ENCODE measurements around the gene KRTAP29-1. TPM values are rescaled to one million over a fixed set of nuclear protein-coding genes. Genes with fewer than 3 reads are reported as not detected.

KRTAP29-1 gene
- total RNA-seq, 1 experiment from 2014 or later: not detected

- H3K9me3 ChIP-seq (ENCODE audit: low read depth, low read length, poor library complexity, severe bottlenecking): no peaks in the 10 kb centered on the region
- H3K27me3 ChIP-seq (replicated peaks; ENCODE audit: insufficient read depth, low read depth, low read length, poor library complexity): no peaks in the 10 kb centered on the region
- ChIA-PET POLR2A (ENCODE audit: low non-redundant PET) (no interaction called here), CTCF (no interaction called here)
- H3K36me3 ChIP-seq (ENCODE audit: insufficient read depth, low read length, poor library complexity, severe bottlenecking): no peaks in the 10 kb centered on the region
- TF ChIP-seq, protein P1, sequence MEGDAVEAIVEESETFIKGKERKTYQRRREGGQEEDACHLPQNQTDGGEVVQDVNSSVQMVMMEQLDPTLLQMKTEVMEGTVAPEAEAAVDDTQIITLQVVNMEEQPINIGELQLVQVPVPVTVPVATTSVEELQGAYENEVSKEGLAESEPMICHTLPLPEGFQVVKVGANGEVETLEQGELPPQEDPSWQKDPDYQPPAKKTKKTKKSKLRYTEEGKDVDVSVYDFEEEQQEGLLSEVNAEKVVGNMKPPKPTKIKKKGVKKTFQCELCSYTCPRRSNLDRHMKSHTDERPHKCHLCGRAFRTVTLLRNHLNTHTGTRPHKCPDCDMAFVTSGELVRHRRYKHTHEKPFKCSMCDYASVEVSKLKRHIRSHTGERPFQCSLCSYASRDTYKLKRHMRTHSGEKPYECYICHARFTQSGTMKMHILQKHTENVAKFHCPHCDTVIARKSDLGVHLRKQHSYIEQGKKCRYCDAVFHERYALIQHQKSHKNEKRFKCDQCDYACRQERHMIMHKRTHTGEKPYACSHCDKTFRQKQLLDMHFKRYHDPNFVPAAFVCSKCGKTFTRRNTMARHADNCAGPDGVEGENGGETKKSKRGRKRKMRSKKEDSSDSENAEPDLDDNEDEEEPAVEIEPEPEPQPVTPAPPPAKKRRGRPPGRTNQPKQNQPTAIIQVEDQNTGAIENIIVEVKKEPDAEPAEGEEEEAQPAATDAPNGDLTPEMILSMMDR (conservative IDR thresholded peaks at IDR 0.05; ENCODE audit: low read depth, low read length): no peak
- TF ChIP-seq EZH2 (IDR thresholded peaks at IDR 0.05; ENCODE audit: borderline replicate concordance, low read depth, low read length, poor library complexity, severe bottlenecking): no peak
- H3K4me3 ChIP-seq (ENCODE audit: low read depth, low read length, poor library complexity, severe bottlenecking): no peak overlapping the region
- no TSS peak for BruUV-seq (replicated peaks)
- DNase-seq (ENCODE audit: low spot score): no peak
- no peak overlapping the region for H3K27ac ChIP-seq (ENCODE audit: low read depth, low read length, poor library complexity, severe bottlenecking)
- H3K4me1 ChIP-seq (ENCODE audit: insufficient read depth, low read length, poor library complexity, severe bottlenecking): no peaks in the 10 kb centered on the region
- intact Hi-C loops (cut with micrococcal nuclease; ENCODE audit: unreplicated experiment): loop anchor here (2.0 to 5.0 kb wide), 3 partner anchors 178 to 468 kb away; partner anchors contain the start of gene KRTAP4-5
Observed at GRCh38 chr17:41325611-41326010, 23.0 kb upstream of the KRTAP29-1 start.

GRCh38 chr17:41325126-41325525, 22.5 kb upstream of the KRTAP29-1 start:
- CTCF ChIA-PET: no interaction called here
- no peak for DNase-seq (ENCODE audit: low spot score)
- H3K4me3 ChIP-seq (ENCODE audit: low read depth, low read length, poor library complexity, severe bottlenecking): no peak overlapping the region
- intact Hi-C loops (cut with micrococcal nuclease; ENCODE audit: unreplicated experiment): loop anchor here (2.0 to 5.0 kb wide), 3 partner anchors 178 to 468 kb away; partner anchors contain the start of gene KRTAP4-5
- H3K4me1 ChIP-seq (ENCODE audit: insufficient read depth, low read length, poor library complexity, severe bottlenecking): no peaks in the 10 kb centered on the region
- TF ChIP-seq, protein P1 (conservative IDR thresholded peaks at IDR 0.05; ENCODE audit: low read depth, low read length): no peak
- H3K27ac ChIP-seq (ENCODE audit: low read depth, low read length, poor library complexity, severe bottlenecking): no peak overlapping the region
- H3K9me3 ChIP-seq (ENCODE audit: low read depth, low read length, poor library complexity, severe bottlenecking): no peaks in the 10 kb centered on the region
- no peaks in the 10 kb centered on the region for H3K27me3 ChIP-seq (replicated peaks; ENCODE audit: insufficient read depth, low read depth, low read length, poor library complexity)
- POLR2A ChIA-PET (ENCODE audit: low non-redundant PET): no interaction called here
- no TSS peak for BruUV-seq (replicated peaks)
- no peaks in the 10 kb centered on the region for H3K36me3 ChIP-seq (ENCODE audit: insufficient read depth, low read length, poor library complexity, severe bottlenecking)

DNA sequence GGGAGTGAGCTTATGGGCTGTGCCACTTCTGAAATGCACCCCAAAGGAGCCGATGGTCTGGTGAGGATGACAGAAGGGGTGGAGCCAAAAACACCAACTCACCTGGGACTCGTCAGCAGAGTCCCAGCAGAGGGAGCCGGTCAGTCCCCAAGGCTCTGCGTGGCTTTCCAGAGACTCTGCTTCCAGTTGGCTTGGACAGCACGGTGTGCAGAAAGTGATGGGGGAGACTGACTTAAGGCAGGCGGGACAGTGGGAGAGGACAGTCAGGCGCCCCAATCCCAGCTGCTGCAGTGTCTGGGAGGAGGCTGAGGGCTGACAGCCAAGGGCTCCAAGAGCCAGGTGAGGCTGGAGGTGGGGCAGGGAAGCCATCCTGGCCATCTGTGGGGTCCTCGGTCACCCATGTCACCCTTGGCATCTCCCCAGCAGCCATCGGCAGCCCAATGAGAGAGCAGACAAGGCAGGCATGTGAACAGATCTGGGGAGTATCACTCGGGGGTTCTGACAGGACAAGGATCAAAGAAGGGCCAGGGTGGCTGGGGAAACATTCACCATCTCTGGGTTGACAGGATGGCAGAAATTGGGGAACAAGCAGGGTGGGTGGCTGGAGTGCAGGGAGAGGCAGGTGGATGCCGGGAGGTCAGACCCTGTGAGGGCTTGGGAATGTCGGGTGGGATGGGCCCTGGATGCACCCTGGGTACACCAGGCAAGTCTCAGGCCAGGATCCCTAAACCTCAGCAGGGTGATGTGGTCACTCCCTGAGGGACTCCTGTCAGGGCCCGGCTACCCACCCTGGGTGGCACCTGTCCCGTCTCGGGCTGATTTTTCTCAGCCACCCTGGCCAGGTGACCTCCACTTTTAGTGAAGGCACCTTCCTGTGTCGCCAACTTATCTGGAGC, 21.8 kb upstream of the KRTAP29-1 start:
- ChIA-PET CTCF (no interaction called here), POLR2A (ENCODE audit: low non-redundant PET) (no interaction called here)
- intact Hi-C loops (cut with micrococcal nuclease; ENCODE audit: unreplicated experiment): loop anchor here (2.0 to 5.0 kb wide), 3 partner anchors 177 to 467 kb away; partner anchors contain the start of gene KRTAP4-5
- no peaks in the 10 kb centered on the region for H3K36me3 ChIP-seq (ENCODE audit: insufficient read depth, low read length, poor library complexity, severe bottlenecking)
- no peaks in the 10 kb centered on the region for H3K27me3 ChIP-seq (replicated peaks; ENCODE audit: insufficient read depth, low read depth, low read length, poor library complexity)
- H3K27ac ChIP-seq (ENCODE audit: low read depth, low read length, poor library complexity, severe bottlenecking): no peak overlapping the region
- no TSS peak for BruUV-seq (replicated peaks)
- DNase-seq (ENCODE audit: low spot score): no peak
- TF ChIP-seq EZH2 (IDR thresholded peaks at IDR 0.05; ENCODE audit: borderline replicate concordance, low read depth, low read length, poor library complexity, severe bottlenecking): no peak
- TF ChIP-seq, protein P1 (conservative IDR thresholded peaks at IDR 0.05; ENCODE audit: low read depth, low read length): peak; percentile 29; the same call in 1 of the 2 replicates
- H3K9me3 ChIP-seq (ENCODE audit: low read depth, low read length, poor library complexity, severe bottlenecking): no peaks in the 10 kb centered on the region
- H3K4me1 ChIP-seq (ENCODE audit: insufficient read depth, low read length, poor library complexity, severe bottlenecking): no peaks in the 10 kb centered on the region
- H3K4me3 ChIP-seq (ENCODE audit: low read depth, low read length, poor library complexity, severe bottlenecking): no peak overlapping the region
